ENCODE data around the gene POTEE. TPM values are rescaled to one million over a fixed set of nuclear protein-coding genes. Genes with fewer than 3 reads are reported as not detected.
"Not testable (repeated sequence)": the region's sequence is repeated elsewhere in the genome, so short reads cannot be mapped to it uniquely, and the experiment has no call there.

POTEE gene
- total and polyA plus RNA-seq, 2 donors (not counting 3 experiments of a cell fraction or from before 2014, with no cell fraction given): 0.06 to 0.31 TPM

- intact Hi-C loops (cut with micrococcal nuclease) (no loop called here), dilution Hi-C loops (cut with MboI; ENCODE audit: extremely low pct_ligation_motif_present, low sequenced_read_pairs) (no loop called here)
- ChIA-PET POLR2A (no interaction called here), CTCF (no interaction called here)
- Histone ChIP-seq H3K9me1 (replicated peaks; ENCODE audit: control insufficient read depth, extremely low read depth, insufficient read depth, low read length) (no peaks in the 10 kb centered on the region), H3K4me3 (replicated peaks in 1 of 3; ENCODE audit: insufficient read depth in 1 of 3, low read depth in 1 of 3, low read length in 3 of 3) (no peak overlapping the region), H3K27me3 (ENCODE audit: control insufficient read depth in 2 of 2, insufficient read depth in 2 of 2, low read length in 2 of 2) (no peaks in the 10 kb centered on the region), H3K9ac (replicated peaks; ENCODE audit: extremely low read depth, insufficient read depth, low read length) (no peak overlapping the region), H3K4me1 (ENCODE audit: control insufficient read depth, extremely low read depth, insufficient read depth, low read length) (no peaks in the 10 kb centered on the region), H3K79me2 (ENCODE audit: control insufficient read depth, insufficient read depth, low read length) (no peaks in the 10 kb centered on the region), H4K20me1 (replicated peaks; ENCODE audit: control insufficient read depth, extremely low read depth, insufficient read depth, low read length) (no peaks in the 10 kb centered on the region), H3K4me2 (ENCODE audit: insufficient read depth, low read length) (no peak overlapping the region), H3K27ac (ENCODE audit: insufficient read depth, low read depth, low read length) (no peak overlapping the region), H3K9me3 (replicated peaks; ENCODE audit: control insufficient read depth, insufficient read depth, low read length) (no peaks in the 10 kb centered on the region), H2AFZ (ENCODE audit: low read depth, low read length) (no peak overlapping the region), H3K36me3 (ENCODE audit: control insufficient read depth in 2 of 2, extremely low read depth in 1 of 2, insufficient read depth in 2 of 2, low read length in 2 of 2) (no peaks in the 10 kb centered on the region)
- FAIRE-seq (no peak), DNase-seq (ENCODE audit: low read depth, low spot score) (no peak)
- no peak for TF ChIP-seq MYC (IDR thresholded peaks at IDR 0.05; ENCODE audit: low read depth, low read length)
- TF ChIP-seq, protein P1, sequence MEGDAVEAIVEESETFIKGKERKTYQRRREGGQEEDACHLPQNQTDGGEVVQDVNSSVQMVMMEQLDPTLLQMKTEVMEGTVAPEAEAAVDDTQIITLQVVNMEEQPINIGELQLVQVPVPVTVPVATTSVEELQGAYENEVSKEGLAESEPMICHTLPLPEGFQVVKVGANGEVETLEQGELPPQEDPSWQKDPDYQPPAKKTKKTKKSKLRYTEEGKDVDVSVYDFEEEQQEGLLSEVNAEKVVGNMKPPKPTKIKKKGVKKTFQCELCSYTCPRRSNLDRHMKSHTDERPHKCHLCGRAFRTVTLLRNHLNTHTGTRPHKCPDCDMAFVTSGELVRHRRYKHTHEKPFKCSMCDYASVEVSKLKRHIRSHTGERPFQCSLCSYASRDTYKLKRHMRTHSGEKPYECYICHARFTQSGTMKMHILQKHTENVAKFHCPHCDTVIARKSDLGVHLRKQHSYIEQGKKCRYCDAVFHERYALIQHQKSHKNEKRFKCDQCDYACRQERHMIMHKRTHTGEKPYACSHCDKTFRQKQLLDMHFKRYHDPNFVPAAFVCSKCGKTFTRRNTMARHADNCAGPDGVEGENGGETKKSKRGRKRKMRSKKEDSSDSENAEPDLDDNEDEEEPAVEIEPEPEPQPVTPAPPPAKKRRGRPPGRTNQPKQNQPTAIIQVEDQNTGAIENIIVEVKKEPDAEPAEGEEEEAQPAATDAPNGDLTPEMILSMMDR (IDR thresholded peaks at IDR 0.05; ENCODE audit: extremely low read depth in 1 of 2, insufficient read depth in 1 of 2, low read depth in 1 of 2, low read length in 2 of 2): no peak
- TF ChIP-seq MAX (IDR thresholded peaks at IDR 0.05; ENCODE audit: insufficient read depth, insufficient read length): no peak
- no peak for TF ChIP-seq EZH2 (IDR thresholded peaks at IDR 0.05; ENCODE audit: borderline replicate concordance, low read depth, low read length, severe bottlenecking)
- TF ChIP-seq JUN (IDR thresholded peaks at IDR 0.05; ENCODE audit: borderline replicate concordance, insufficient read depth, insufficient read length, low read depth): no peak
- no peak for TF ChIP-seq GATA2 (IDR thresholded peaks at IDR 0.05; ENCODE audit: insufficient read depth, insufficient read length, low read depth, low read length)
- TF ChIP-seq POLR2AphosphoS5 (IDR thresholded peaks at IDR 0.05; ENCODE audit: insufficient read depth, low read depth, low read length): no peak
- TF ChIP-seq FOS (IDR thresholded peaks at IDR 0.05; ENCODE audit: borderline replicate concordance, insufficient read depth, low read length): no peak
- TF ChIP-seq POLR2A (IDR thresholded peaks at IDR 0.05; ENCODE audit: low read depth, low read length): no peak
- BruUV-seq (replicated peaks): no TSS peak
Observed at GRCh38 chr2:131168538-131168937, 40.8 kb upstream of the POTEE start.

DNA sequence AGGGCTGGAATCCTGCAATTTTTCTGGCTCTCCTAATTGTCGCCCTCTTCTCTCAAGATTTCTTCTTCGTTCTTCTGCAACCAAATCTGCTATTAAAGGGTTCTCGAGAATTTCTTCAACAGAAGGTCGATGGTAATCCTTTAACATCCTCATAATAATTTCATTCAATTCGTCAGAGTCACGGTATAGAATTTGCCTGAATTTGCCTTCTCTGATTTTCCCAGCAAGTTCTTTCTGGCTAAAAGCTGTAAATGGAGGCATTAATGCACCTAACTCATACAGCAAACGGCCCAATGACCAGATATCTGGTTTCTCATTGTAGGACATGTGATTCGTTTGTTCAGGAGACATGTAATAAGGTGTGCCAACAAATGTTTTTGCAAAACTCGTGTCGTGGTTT, 31.3 kb upstream of the POTEE start:
- intact Hi-C loops (cut with micrococcal nuclease): not testable (repeated sequence)

GRCh38 chr2:131178721-131179418, 30.5 kb upstream of the POTEE start:
- H3K4me1 ChIP-seq (ENCODE audit: control insufficient read depth, extremely low read depth, insufficient read depth, low read length); H2AFZ ChIP-seq (ENCODE audit: low read depth, low read length); H3K4me2 ChIP-seq (ENCODE audit: insufficient read depth, low read length); H3K27me3 ChIP-seq (ENCODE audit: control insufficient read depth in 2 of 2, insufficient read depth in 2 of 2, low read length in 2 of 2); H3K27ac ChIP-seq (ENCODE audit: insufficient read depth, low read depth, low read length); H3K9me1 ChIP-seq (replicated peaks; ENCODE audit: control insufficient read depth, extremely low read depth, insufficient read depth, low read length); dilution Hi-C loops (cut with MboI; ENCODE audit: extremely low pct_ligation_motif_present, low sequenced_read_pairs); CTCF ChIA-PET; FAIRE-seq; H3K36me3 ChIP-seq (ENCODE audit: control insufficient read depth in 2 of 2, extremely low read depth in 1 of 2, insufficient read depth in 2 of 2, low read length in 2 of 2); H3K4me3 ChIP-seq (replicated peaks in 1 of 3; ENCODE audit: insufficient read depth in 1 of 3, low read depth in 1 of 3, low read length in 3 of 3); DNase-seq (ENCODE audit: low read depth, low spot score); POLR2A ChIA-PET; BruUV-seq (replicated peaks); intact Hi-C loops (cut with micrococcal nuclease); H3K9ac ChIP-seq (replicated peaks; ENCODE audit: extremely low read depth, insufficient read depth, low read length); H4K20me1 ChIP-seq (replicated peaks; ENCODE audit: control insufficient read depth, extremely low read depth, insufficient read depth, low read length); H3K79me2 ChIP-seq (ENCODE audit: control insufficient read depth, insufficient read depth, low read length); H3K9me3 ChIP-seq (replicated peaks; ENCODE audit: control insufficient read depth, insufficient read depth, low read length): not testable (repeated sequence)

More for the DNA sequence above, 31.3 kb upstream of the POTEE start:
- CTCF ChIA-PET; dilution Hi-C loops (cut with MboI; ENCODE audit: extremely low pct_ligation_motif_present, low sequenced_read_pairs); H4K20me1 ChIP-seq (replicated peaks; ENCODE audit: control insufficient read depth, extremely low read depth, insufficient read depth, low read length); H3K4me1 ChIP-seq (ENCODE audit: control insufficient read depth, extremely low read depth, insufficient read depth, low read length); BruUV-seq (replicated peaks); POLR2A ChIA-PET; H3K9me3 ChIP-seq (replicated peaks; ENCODE audit: control insufficient read depth, insufficient read depth, low read length); H3K27me3 ChIP-seq (ENCODE audit: control insufficient read depth in 2 of 2, insufficient read depth in 2 of 2, low read length in 2 of 2); H3K4me2 ChIP-seq (ENCODE audit: insufficient read depth, low read length); H3K4me3 ChIP-seq (replicated peaks in 1 of 3; ENCODE audit: insufficient read depth in 1 of 3, low read depth in 1 of 3, low read length in 3 of 3); H3K9me1 ChIP-seq (replicated peaks; ENCODE audit: control insufficient read depth, extremely low read depth, insufficient read depth, low read length); FAIRE-seq; DNase-seq (ENCODE audit: low read depth, low spot score); H3K27ac ChIP-seq (ENCODE audit: insufficient read depth, low read depth, low read length); H3K79me2 ChIP-seq (ENCODE audit: control insufficient read depth, insufficient read depth, low read length); H3K9ac ChIP-seq (replicated peaks; ENCODE audit: extremely low read depth, insufficient read depth, low read length); H3K36me3 ChIP-seq (ENCODE audit: control insufficient read depth in 2 of 2, extremely low read depth in 1 of 2, insufficient read depth in 2 of 2, low read length in 2 of 2); H2AFZ ChIP-seq (ENCODE audit: low read depth, low read length): not testable (repeated sequence)
